ENCODE results near the gene SLC35E1. TPM values are rescaled to one million over a fixed set of nuclear protein-coding genes. Genes with fewer than 3 reads are reported as not detected.

The SLC35E1 gene
- total RNA-seq, 1 donor from 2014 or later: 25.3 TPM

GRCh38 chr19:16596399-16596798 is 24.2 kb upstream of the SLC35E1 start:
- no peak for DNase-seq

- DNase-seq: no peak
Measured at GRCh38 chr19:16595097-16595496, 22.9 kb upstream of the SLC35E1 start.

- DNase-seq: no peak
Measured at GRCh38 chr19:16594681-16595091, 22.5 kb upstream of the SLC35E1 start.

GRCh38 chr19:16594131-16594586 is 21.9 kb upstream of the SLC35E1 start:
- DNase-seq: no peak

GRCh38 chr19:16593181-16593580 is 21.0 kb upstream of the SLC35E1 start:
- DNase-seq: no peak

- no peak for DNase-seq
Measured at GRCh38 chr19:16591803-16592556, 19.8 kb upstream of the SLC35E1 start.

- DNase-seq: no peak
Measured at GRCh38 chr19:16590876-16591802, 18.9 kb upstream of the SLC35E1 start.

GRCh38 chr19:16589917-16590316 is 17.7 kb upstream of the SLC35E1 start:
- DNase-seq: no peak

- DNase-seq: no peak
Measured at GRCh38 chr19:16588824-16589577, 16.8 kb upstream of the SLC35E1 start.

GRCh38 chr19:16587833-16588823 is 15.9 kb upstream of the SLC35E1 start:
- peak; percentile 43 for DNase-seq

GRCh38 chr19:16586991-16587832 is 15.0 kb upstream of the SLC35E1 start:
- no peak for DNase-seq

- DNase-seq: no peak
Measured at GRCh38 chr19:16586477-16586871, 14.3 kb upstream of the SLC35E1 start.

GRCh38 chr19:16585808-16586476 is 13.7 kb upstream of the SLC35E1 start:
- DNase-seq: no peak

GRCh38 chr19:16585094-16585801 is 13.0 kb upstream of the SLC35E1 start:
- DNase-seq: no peak

- peak; percentile 31 for DNase-seq
Measured at GRCh38 chr19:16584248-16585093, 12.3 kb upstream of the SLC35E1 start.

GRCh38 chr19:16582486-16583261 is 10.5 kb upstream of the SLC35E1 start:
- no peak for DNase-seq

- no peak for DNase-seq
Measured at GRCh38 chr19:16581971-16582343, 9.7 kb upstream of the SLC35E1 start.

Measured in occipital lobe (tissue), 2 donors.